ENCODE data around the gene FARS2. TPM values are rescaled to one million over a fixed set of nuclear protein-coding genes. Genes with fewer than 3 reads are reported as not detected.

Gene FARS2
- total RNA-seq, 2 experiments from 2014 or later = 18.4 to 20.0 TPM

DNA sequence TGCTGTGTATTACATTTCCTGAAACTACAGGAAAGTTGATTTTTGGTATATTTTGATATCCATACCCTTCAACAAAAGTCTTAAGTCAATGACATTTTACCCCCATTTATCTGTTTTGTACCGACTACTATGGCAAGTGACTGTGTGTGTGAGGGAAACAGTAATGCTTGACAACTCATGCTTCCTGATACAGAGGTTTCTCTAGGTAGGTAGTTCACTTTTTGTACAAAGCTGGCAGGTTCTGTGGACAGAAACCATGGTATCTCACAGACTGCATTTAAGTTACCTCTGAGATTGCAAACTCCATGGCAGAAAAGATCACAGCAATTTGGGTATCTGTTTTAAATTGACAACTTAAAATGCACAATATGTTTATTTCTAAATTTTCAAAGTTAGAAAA lies 28.8 kb downstream of the FARS2 start:
- Mint-ChIP-seq H3K4me3 (no peak overlapping the region), H3K4me1 (peaks cover 41% of the 10 kb centered on the region), H3K27me3 (no peaks in the 10 kb centered on the region), H3K9me3 (no peaks in the 10 kb centered on the region), H3K27ac (no peak overlapping the region), H3K36me3 (no peaks in the 10 kb centered on the region)
- no peak for DNase-seq

DNA sequence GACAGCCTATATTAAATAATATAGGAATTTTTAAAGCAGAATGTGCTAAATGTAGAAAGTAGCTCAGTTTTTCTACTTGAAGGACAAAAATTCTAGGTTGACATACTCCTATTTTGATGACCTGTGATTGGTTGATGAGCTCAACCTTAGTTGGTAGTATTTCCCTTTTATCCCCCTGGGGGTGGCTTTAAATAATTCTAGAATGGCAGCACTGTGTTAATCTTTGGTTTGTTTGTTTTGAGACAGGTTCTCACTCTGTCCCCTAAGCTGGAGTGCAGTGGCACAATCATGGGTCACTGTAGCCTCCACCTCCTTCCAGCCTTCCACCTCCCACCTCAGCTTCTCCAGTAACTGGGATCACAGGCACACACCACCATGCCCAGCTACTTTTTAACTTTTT lies 29.2 kb downstream of the FARS2 start:
- Mint-ChIP-seq H3K27ac (no peak overlapping the region), H3K36me3 (no peaks in the 10 kb centered on the region), H3K4me3 (no peak overlapping the region), H3K27me3 (no peaks in the 10 kb centered on the region), H3K9me3 (no peaks in the 10 kb centered on the region), H3K4me1 (peaks cover 41% of the 10 kb centered on the region)
- no peak for DNase-seq

DNA sequence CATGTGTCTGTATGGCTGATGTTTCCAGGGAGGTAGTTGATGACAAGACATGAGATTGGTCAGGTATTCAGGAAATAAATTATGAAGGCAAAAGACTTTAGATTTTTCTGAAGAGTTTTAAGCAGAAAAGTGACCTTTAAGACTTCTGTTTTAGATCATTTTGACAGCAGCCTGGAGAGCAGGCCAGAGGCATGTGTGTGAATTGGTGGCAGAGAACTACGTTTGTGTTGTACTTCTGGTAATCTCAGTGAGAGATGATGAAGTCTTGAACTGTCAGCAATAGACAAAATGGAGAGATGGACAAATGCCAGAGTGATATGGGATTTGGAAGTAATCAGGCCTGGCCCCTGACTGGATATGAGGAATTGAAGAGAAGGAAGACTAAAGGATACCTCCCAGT lies 30.8 kb downstream of the FARS2 start:
- H3K36me3 Mint-ChIP-seq = peaks cover 2% of the 10 kb centered on the region
- no peak overlapping the region for H3K27ac Mint-ChIP-seq
- H3K4me3 Mint-ChIP-seq = no peak overlapping the region
- H3K9me3 Mint-ChIP-seq = no peaks in the 10 kb centered on the region
- no peak for DNase-seq
- no peaks in the 10 kb centered on the region for H3K27me3 Mint-ChIP-seq
- H3K4me1 Mint-ChIP-seq = peaks cover 34% of the 10 kb centered on the region

DNA sequence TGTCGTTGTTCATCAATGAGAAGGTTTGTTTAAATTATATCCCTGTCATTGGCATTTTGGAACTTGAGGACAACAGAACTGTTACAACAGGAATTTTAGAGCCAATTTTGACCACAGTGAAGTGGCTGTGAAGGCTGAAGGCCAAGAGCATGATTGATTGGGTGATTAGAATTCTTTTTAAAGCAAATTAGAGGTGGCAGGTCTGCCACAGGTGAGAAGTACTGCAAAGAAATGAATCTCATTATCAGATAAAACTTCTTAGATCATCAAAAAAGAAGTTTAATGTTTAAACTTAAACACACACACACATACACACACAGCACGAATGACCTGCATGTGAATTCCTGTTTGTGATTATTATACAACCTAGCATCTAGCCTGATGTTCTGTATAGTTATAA lies 32.4 kb downstream of the FARS2 start:
- H3K4me3 Mint-ChIP-seq = no peak overlapping the region
- H3K9me3 Mint-ChIP-seq = no peaks in the 10 kb centered on the region
- DNase-seq = no peak
- peaks cover 2% of the 10 kb centered on the region for H3K36me3 Mint-ChIP-seq
- no peak overlapping the region for H3K27ac Mint-ChIP-seq
- peaks cover 25% of the 10 kb centered on the region for H3K4me1 Mint-ChIP-seq
- H3K27me3 Mint-ChIP-seq = no peaks in the 10 kb centered on the region

DNA sequence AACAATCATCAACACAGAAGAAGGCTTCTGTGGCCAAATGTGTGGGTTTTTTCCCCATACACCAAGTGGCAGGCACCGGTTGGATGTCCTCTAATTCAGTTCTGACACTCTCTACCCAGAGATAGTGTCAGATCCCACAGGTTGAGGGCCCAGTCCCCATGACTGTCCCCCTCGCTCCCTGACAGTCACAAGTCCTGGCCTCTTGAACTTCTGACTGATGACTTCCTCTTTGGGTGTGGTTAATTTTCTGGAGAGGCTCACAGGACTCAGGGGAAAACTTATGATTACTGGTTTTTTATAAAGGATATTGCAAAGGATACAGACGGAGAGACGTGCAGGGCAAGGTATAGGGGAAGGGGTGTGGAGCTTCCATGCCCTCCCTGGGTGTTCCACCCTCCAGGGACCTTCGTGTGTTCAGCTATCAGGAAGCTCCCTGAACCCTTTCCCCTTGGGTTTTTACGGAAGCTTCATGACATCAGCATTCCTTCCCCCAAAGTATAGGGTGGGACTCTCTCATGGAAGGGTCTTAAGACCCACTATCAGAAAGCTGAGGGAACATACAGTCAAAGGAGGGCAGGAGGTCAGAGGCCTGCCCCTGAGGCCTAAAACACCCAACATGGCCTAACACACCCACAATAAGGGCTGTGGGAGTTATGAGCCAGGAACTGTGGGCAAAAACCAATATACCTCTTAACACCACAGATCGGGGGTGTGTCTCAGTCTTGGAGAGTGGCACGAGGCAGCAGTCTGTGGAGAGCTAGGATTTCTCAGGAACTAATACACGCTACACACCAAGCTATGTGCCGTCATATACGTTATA lies 33.3 kb downstream of the FARS2 start:
- Mint-ChIP-seq H3K9me3 (no peaks in the 10 kb centered on the region), H3K36me3 (peaks cover 2% of the 10 kb centered on the region), H3K27ac (no peak overlapping the region), H3K4me3 (no peak overlapping the region), H3K27me3 (no peaks in the 10 kb centered on the region), H3K4me1 (peaks cover 22% of the 10 kb centered on the region)
- no peak for DNase-seq

DNA sequence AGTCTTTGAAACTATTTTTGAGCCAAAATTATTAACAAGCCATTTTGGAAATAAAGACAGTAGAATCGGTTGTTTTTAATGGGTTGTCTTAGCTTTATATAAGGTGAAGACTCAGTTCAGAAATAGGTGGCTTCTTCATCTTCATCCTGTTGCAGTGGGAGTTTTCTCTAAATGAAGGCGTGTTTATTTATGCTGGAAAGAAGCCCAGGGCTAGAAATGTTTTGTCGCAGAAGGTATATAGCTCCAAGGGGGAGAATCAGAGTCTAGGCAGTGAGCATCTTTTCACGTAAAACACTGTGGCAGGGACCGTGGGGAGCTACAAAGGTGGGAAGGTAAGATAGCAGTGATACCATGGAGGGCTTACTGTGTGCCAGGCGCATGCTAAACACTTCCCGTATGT lies 34.3 kb downstream of the FARS2 start:
- Mint-ChIP-seq H3K4me1 (peaks cover 25% of the 10 kb centered on the region), H3K9me3 (no peaks in the 10 kb centered on the region), H3K4me3 (no peak overlapping the region), H3K36me3 (peaks cover 2% of the 10 kb centered on the region), H3K27ac (no peak overlapping the region), H3K27me3 (no peaks in the 10 kb centered on the region)
- DNase-seq = no peak

DNA sequence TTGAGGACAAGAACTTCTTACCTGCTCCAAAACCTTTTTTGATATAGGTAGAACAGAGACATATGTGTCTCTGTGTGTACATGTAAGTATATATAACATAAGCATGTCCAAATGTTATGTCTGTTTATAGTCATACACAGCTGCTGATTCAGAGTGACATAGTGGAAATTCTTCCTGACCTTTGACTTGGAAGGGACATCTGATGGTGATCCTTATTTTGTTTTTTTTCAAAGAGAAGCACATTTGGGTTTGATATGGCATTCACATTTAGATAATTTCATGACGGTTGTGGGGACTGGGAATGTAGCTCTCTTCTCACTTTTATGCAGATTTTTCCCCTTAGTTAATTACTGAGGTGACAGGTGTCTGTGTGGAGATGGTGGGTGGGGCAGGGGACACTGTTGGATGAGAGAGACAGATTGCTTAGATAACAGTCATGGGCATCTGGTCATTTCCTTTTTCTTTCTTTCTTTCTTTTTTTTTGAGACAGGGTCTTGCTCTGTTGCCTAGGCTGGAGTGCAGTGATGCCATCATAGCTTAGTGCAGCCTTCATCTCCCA lies 39.0 kb downstream of the FARS2 start:
- no peak for DNase-seq
- Mint-ChIP-seq H3K4me1 (peaks cover 31% of the 10 kb centered on the region), H3K27me3 (no peaks in the 10 kb centered on the region), H3K36me3 (peaks cover 2% of the 10 kb centered on the region), H3K9me3 (no peaks in the 10 kb centered on the region), H3K4me3 (no peak overlapping the region), H3K27ac (no peak overlapping the region)

DNA sequence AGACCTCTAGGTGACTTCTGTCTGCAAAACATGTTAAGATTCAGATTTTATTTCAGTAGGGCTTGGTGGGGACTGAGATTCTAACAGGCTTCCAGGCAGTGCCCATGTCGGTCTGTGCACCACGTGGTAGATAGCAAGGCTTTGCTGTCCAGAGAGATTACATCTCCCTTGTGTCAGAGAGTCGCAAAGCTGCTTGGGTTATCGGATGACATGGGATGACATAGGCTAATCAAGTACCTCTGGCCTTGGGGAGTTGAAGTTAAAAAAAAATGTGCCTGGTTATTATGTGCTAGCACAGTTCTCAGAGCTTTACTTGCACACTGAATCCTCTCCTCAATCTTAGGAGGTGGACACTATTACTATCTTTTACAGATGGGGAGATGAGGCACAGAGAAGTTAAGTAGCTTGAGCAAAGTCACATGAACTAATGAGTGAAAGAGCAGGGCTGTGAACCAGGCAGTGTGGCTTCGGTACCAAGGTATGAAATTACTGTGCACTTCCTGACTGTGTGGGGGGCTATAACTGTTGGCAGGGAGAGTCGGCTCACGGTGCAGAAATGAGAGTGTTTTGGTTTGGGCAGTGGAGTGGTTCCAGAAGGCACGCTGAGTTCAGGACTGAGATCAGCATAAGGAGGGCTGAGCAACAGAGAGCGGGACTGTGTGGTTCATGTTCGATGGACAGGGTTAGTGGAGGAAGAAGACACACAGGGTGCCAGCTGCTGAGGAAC lies 41.1 kb downstream of the FARS2 start:
- peak; percentile 38 for DNase-seq
- Mint-ChIP-seq H3K27ac (peak overlapping the region; percentile 0), H3K9me3 (no peaks in the 10 kb centered on the region), H3K36me3 (no peaks in the 10 kb centered on the region), H3K4me1 (peaks cover 28% of the 10 kb centered on the region), H3K27me3 (no peaks in the 10 kb centered on the region), H3K4me3 (no peak overlapping the region)

DNA sequence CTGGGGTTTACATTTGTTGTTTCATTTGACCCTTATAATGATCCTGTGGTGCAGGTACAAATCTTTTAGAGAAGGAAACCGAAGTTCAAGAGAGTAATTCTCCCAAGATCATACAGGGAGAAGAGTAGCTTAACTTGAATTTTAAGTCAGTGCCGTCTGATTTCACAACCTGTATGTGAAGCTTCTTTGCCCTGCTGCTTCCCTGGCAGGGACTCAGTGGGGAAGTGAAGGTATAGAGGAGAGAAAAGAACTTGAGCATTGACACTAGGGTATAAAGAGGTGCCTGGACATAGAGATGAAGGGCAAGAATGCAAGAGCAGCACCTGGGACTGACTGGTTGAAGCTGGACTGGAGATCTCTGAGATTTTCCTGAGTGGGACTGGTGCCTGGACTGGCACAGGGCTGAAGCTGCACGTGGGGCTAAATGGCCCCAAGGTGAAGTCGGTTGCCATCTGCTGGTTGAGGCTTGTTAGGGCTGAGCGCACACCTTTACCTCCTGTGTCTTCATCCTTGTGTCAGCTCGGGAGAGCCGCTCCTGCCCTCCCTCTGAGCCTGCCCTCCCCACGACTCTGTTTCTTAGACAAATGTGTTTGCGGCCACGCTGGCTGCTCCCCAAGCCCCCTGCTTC lies 41.8 kb downstream of the FARS2 start:
- Mint-ChIP-seq H3K4me3 (no peak overlapping the region), H3K36me3 (peaks cover 6% of the 10 kb centered on the region), H3K4me1 (peaks cover 28% of the 10 kb centered on the region), H3K27me3 (no peaks in the 10 kb centered on the region), H3K27ac (no peak overlapping the region), H3K9me3 (no peaks in the 10 kb centered on the region)
- peak; percentile 40 for DNase-seq

DNA sequence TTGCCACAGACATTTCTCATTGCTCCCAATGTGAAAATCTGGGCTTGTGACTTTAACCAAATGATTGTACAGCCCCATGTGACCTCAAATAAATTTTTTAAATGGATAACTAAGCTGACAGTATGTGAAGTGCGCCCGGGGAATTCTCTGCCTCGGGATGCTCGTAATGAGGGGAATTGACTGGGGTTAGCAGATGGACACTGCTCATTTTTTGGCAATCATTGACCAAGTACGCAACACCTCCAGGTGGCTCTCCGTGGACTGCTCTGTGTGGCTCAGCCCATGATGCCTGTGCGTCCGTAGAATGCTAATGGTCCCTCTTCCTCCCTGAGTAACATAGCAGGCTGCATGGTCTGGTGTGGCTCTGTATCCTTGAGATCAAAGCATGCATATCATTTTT lies 42.4 kb downstream of the FARS2 start:
- H3K27me3 Mint-ChIP-seq = no peaks in the 10 kb centered on the region
- H3K4me1 Mint-ChIP-seq = peaks cover 28% of the 10 kb centered on the region
- H3K27ac Mint-ChIP-seq = no peak overlapping the region
- DNase-seq = no peak
- H3K36me3 Mint-ChIP-seq = peaks cover 6% of the 10 kb centered on the region
- no peaks in the 10 kb centered on the region for H3K9me3 Mint-ChIP-seq
- no peak overlapping the region for H3K4me3 Mint-ChIP-seq

DNA sequence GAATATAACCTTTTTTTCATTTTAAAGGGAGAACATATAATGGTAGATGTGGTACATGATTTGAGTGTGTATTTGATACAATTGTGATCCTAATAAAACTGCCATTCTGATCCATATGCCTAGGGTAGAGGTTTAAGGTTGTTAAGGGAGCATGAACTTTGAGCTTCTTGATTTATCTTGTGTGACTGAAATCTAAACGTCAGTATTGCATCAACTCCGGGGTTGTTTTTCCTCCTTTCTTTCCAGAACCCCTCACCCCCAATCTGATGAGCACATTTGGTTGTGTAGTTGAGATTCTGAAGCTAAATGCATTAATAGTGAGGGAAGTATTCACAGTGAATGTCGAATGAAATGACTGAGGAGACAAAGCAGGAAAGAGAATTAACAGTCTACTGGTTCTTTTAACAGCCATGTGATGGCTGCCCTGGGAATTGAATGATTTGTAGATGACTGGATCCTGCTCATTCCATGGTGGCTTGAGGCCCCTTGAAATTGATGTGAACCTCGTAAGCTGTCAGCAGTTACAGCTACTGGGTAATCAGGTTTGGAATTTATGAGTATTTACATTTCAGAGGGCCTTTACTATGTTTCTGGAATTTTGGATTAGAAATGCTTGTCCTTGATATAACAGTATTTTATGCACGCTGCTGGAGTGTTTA lies 44.8 kb downstream of the FARS2 start:
- no peak overlapping the region for H3K4me3 Mint-ChIP-seq

DNA sequence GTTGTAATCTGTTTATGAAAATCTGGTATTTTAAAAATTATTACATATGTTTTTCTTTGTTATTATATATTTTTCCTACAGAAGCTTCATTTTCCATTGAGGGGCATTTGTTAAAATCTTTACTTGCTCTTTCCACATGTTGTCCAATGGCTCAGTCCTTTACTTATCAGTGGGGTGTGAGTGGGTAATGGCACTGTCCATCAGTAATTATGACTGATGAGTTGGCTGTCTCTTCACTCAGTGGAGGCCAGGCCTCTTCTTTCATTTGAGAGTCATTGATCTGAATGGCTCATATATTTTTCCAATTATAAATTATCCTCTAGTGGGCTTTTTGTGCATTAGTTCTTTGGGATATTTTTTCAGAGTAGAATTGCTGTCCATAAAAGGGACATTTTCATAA lies 45.7 kb downstream of the FARS2 start:
- no peak overlapping the region for H3K27ac Mint-ChIP-seq
- H3K4me3 Mint-ChIP-seq = no peak overlapping the region
- peaks cover 19% of the 10 kb centered on the region for H3K4me1 Mint-ChIP-seq
- no peaks in the 10 kb centered on the region for H3K27me3 Mint-ChIP-seq
- peaks cover 6% of the 10 kb centered on the region for H3K36me3 Mint-ChIP-seq
- no peak for DNase-seq
- no peaks in the 10 kb centered on the region for H3K9me3 Mint-ChIP-seq

More for the DNA sequence above, 44.8 kb downstream of the FARS2 start:
- Mint-ChIP-seq H3K9me3 (no peaks in the 10 kb centered on the region), H3K27me3 (no peaks in the 10 kb centered on the region), H3K27ac (no peak overlapping the region), H3K4me1 (peaks cover 26% of the 10 kb centered on the region), H3K36me3 (peaks cover 6% of the 10 kb centered on the region)
- DNase-seq = no peak

DNA sequence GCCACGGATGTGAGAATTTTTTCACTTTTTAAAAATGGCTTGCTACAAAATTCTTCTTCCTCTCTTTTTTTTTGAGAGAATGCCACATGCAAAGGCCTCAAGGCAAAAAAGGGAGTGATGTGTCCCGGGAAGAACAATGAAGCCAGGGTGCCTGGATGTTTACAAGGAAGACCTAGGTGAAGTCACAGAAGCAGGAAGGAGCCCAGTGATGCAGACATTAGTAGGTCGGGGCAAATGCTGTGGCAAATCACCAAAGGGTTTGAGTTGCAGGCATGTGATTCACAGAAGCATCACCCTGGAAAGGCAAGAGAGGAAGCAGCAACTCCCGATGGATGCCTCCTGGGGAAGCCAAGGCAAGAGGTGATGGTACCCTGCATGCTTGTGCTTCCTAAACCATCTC lies 46.8 kb downstream of the FARS2 start:
- Mint-ChIP-seq H3K27ac (no peak overlapping the region), H3K4me3 (no peak overlapping the region), H3K4me1 (peaks cover 10% of the 10 kb centered on the region), H3K27me3 (no peaks in the 10 kb centered on the region), H3K9me3 (no peaks in the 10 kb centered on the region), H3K36me3 (peaks cover 6% of the 10 kb centered on the region)
- DNase-seq = no peak

DNA sequence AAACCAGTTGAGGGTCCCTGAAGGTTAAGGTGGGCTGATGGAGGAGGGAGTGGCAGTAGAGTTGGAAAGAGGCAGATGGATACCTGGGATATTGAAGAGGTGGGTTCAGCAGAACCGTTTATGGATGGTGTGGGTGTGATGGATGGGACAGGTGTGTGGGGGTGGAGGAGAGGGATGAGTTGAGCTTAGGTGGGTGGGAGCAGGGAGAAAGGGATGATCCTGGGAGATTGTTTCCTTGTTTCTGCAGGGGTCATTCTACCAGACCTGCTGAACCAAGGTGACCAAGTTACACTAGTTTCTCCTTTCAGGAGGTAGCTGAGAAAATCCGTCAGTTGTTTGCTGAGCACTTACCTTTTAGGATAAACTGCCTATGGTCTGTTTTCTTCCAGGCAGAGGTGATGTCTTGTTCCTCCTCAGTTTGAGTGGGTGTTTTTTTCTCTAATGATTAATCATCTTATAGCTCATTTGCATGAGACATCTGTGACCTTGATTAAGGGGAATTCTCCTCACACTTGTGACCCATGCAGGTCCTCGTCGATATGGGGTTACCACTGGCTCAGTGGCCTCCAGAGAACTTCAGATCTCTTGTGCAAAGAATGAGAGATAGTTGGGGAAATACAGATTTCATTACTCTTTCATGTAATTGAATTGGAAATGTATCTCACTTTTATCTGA lies 53.0 kb downstream of the FARS2 start:
- Mint-ChIP-seq H3K27ac (no peak overlapping the region), H3K4me1 (peaks cover 25% of the 10 kb centered on the region), H3K27me3 (no peaks in the 10 kb centered on the region), H3K36me3 (peaks cover 1% of the 10 kb centered on the region), H3K4me3 (no peak overlapping the region), H3K9me3 (no peaks in the 10 kb centered on the region)
- DNase-seq = no peak

Data from activated naive CD8-positive, alpha-beta T cell treated with anti-CD3 and anti-CD28 coated beads for 36 hours (primary cell).